ENCODE results near the gene LIMD2.

LIMD2 gene

GRCh38 chr17:63693411-63694113 is 6.4 kb downstream of the LIMD2 start:
- FAIRE-seq, result no peak

GRCh38 chr17:63692195-63692816 is 7.6 kb downstream of the LIMD2 start:
- TF ChIP-seq POLR2AphosphoS5 (IDR thresholded peaks at IDR 0.05; ENCODE audit: low read depth, low read length) (no peak), TAF1 (IDR thresholded peaks at IDR 0.05; ENCODE audit: borderline replicate concordance, low read depth, low read length) (no peak), POLR2A (IDR thresholded peaks at IDR 0.05; ENCODE audit: low read depth, low read length) (no peak)
- no peak for FAIRE-seq

More at GRCh38 chr17:63693411-63694113, 6.4 kb downstream of the LIMD2 start:
- TF ChIP-seq POLR2A (IDR thresholded peaks at IDR 0.05; ENCODE audit: low read depth, low read length), result no peak; the same call in 1 of the 2 replicates
- TF ChIP-seq TAF1 (IDR thresholded peaks at IDR 0.05; ENCODE audit: borderline replicate concordance, low read depth, low read length), result no peak
- no peak for TF ChIP-seq POLR2AphosphoS5 (IDR thresholded peaks at IDR 0.05; ENCODE audit: low read depth, low read length)
- no peak for DNase-seq (ENCODE audit: insufficient read length)

GRCh38 chr17:63689479-63689878 is 10.4 kb downstream of the LIMD2 start:
- FAIRE-seq, result no peak

More at GRCh38 chr17:63692195-63692816, 7.6 kb downstream of the LIMD2 start:
- no peak for DNase-seq (ENCODE audit: insufficient read length)

GRCh38 chr17:63688396-63689020 is 11.4 kb downstream of the LIMD2 start:
- TF ChIP-seq TAF1 (IDR thresholded peaks at IDR 0.05; ENCODE audit: borderline replicate concordance, low read depth, low read length) (no peak), POLR2AphosphoS5 (IDR thresholded peaks at IDR 0.05; ENCODE audit: low read depth, low read length) (no peak), POLR2A (IDR thresholded peaks at IDR 0.05; ENCODE audit: low read depth, low read length) (no peak)
- DNase-seq (ENCODE audit: insufficient read length) (no peak), FAIRE-seq (peak; percentile 70)

More at GRCh38 chr17:63689479-63689878, 10.4 kb downstream of the LIMD2 start:
- TF ChIP-seq TAF1 (IDR thresholded peaks at IDR 0.05; ENCODE audit: borderline replicate concordance, low read depth, low read length) (no peak), POLR2AphosphoS5 (IDR thresholded peaks at IDR 0.05; ENCODE audit: low read depth, low read length) (no peak), POLR2A (IDR thresholded peaks at IDR 0.05; ENCODE audit: low read depth, low read length) (no peak)
- no peak for DNase-seq (ENCODE audit: insufficient read length)

GRCh38 chr17:63686138-63686685 is 13.7 kb downstream of the LIMD2 start:
- TF ChIP-seq POLR2A (IDR thresholded peaks at IDR 0.05; ENCODE audit: low read depth, low read length), result no peak
- no peak for FAIRE-seq
- no peak for DNase-seq (ENCODE audit: insufficient read length)

GRCh38 chr17:63685578-63685977 is 14.3 kb downstream of the LIMD2 start:
- DNase-seq (ENCODE audit: insufficient read length) (no peak), FAIRE-seq (no peak)
- TF ChIP-seq TAF1 (IDR thresholded peaks at IDR 0.05; ENCODE audit: borderline replicate concordance, low read depth, low read length) (no peak), POLR2A (IDR thresholded peaks at IDR 0.05; ENCODE audit: low read depth, low read length) (no peak), POLR2AphosphoS5 (IDR thresholded peaks at IDR 0.05; ENCODE audit: low read depth, low read length) (no peak)

GRCh38 chr17:63685041-63685440 is 14.9 kb downstream of the LIMD2 start:
- FAIRE-seq, result no peak

GRCh38 chr17:63682981-63683380 is 16.9 kb downstream of the LIMD2 start:
- DNase-seq (ENCODE audit: insufficient read length) (no peak), FAIRE-seq (no peak)
- no peak for TF ChIP-seq POLR2A (IDR thresholded peaks at IDR 0.05; ENCODE audit: low read depth, low read length)
- no peak for TF ChIP-seq TAF1 (IDR thresholded peaks at IDR 0.05; ENCODE audit: borderline replicate concordance, low read depth, low read length)
- no peak for TF ChIP-seq POLR2AphosphoS5 (IDR thresholded peaks at IDR 0.05; ENCODE audit: low read depth, low read length)

More at GRCh38 chr17:63685041-63685440, 14.9 kb downstream of the LIMD2 start:
- DNase-seq (ENCODE audit: insufficient read length), result no peak
- TF ChIP-seq POLR2AphosphoS5 (IDR thresholded peaks at IDR 0.05; ENCODE audit: low read depth, low read length) (no peak), POLR2A (IDR thresholded peaks at IDR 0.05; ENCODE audit: low read depth, low read length) (no peak), TAF1 (IDR thresholded peaks at IDR 0.05; ENCODE audit: borderline replicate concordance, low read depth, low read length) (no peak)

GRCh38 chr17:63682441-63682840 is 17.5 kb downstream of the LIMD2 start:
- DNase-seq (ENCODE audit: insufficient read length) (no peak), FAIRE-seq (no peak)
- TF ChIP-seq TAF1 (IDR thresholded peaks at IDR 0.05; ENCODE audit: borderline replicate concordance, low read depth, low read length) (no peak), POLR2AphosphoS5 (IDR thresholded peaks at IDR 0.05; ENCODE audit: low read depth, low read length) (no peak), POLR2A (IDR thresholded peaks at IDR 0.05; ENCODE audit: low read depth, low read length) (no peak)

- DNase-seq (ENCODE audit: insufficient read length) (no peak), FAIRE-seq (no peak)
- TF ChIP-seq POLR2A (IDR thresholded peaks at IDR 0.05; ENCODE audit: low read depth, low read length), result no peak
- TF ChIP-seq POLR2AphosphoS5 (IDR thresholded peaks at IDR 0.05; ENCODE audit: low read depth, low read length), result no peak
- no peak for TF ChIP-seq TAF1 (IDR thresholded peaks at IDR 0.05; ENCODE audit: borderline replicate concordance, low read depth, low read length)
Observed at GRCh38 chr17:63681530-63681929, 18.4 kb downstream of the LIMD2 start.

- no peak for TF ChIP-seq TAF1 (IDR thresholded peaks at IDR 0.05; ENCODE audit: borderline replicate concordance, low read depth, low read length)
- no peak for TF ChIP-seq POLR2AphosphoS5 (IDR thresholded peaks at IDR 0.05; ENCODE audit: low read depth, low read length)
- no peak for TF ChIP-seq POLR2A (IDR thresholded peaks at IDR 0.05; ENCODE audit: low read depth, low read length)
- FAIRE-seq (no peak), DNase-seq (ENCODE audit: insufficient read length) (no peak)
Observed at GRCh38 chr17:63680700-63681099, 19.2 kb downstream of the LIMD2 start.
